Suppressor macrophage (primary cell): Measurements from ENCODE around the gene NSDHL.
"Not testable (repeated sequence)": the region's sequence is repeated elsewhere in the genome, so short reads cannot be mapped to it uniquely, and the experiment has no call there.

Experiments
- DNase-seq, 4 experiments: peaks; one replicate each; pipeline ENCODE4 v3.0.0-alpha.2; 2020 to 2022

Gene NSDHL

GRCh38 chrX:152895724-152896420 is 65.0 kb downstream of the NSDHL start:
- DNase-seq, result no peak

- DNase-seq, result peak; percentile 8 to 52 (median 20)
Observed at GRCh38 chrX:152896450-152896849, 65.6 kb downstream of the NSDHL start.

- DNase-seq, result no peak
Observed at GRCh38 chrX:152897222-152898131, 66.6 kb downstream of the NSDHL start, which contains the start of gene ZNF185. Gene ZNF185, plus strand, starts transcription at chrX:152898067. Its CDS starts 16,423 bp downstream, at chrX:152914490.

GRCh38 chrX:152898442-152898841 is 67.6 kb downstream of the NSDHL start:
- no peak for DNase-seq

GRCh38 chrX:152899111-152899873 is 68.4 kb downstream of the NSDHL start:
- no peak for DNase-seq

GRCh38 chrX:152899874-152900719 is 69.2 kb downstream of the NSDHL start:
- no peak for DNase-seq

GRCh38 chrX:152900937-152901445 is 70.1 kb downstream of the NSDHL start:
- DNase-seq, result no peak

GRCh38 chrX:152901816-152902501 is 71.1 kb downstream of the NSDHL start:
- DNase-seq, result no peak

GRCh38 chrX:152902502-152902820 is 71.6 kb downstream of the NSDHL start:
- no peak for DNase-seq

- DNase-seq, result no peak
Observed at GRCh38 chrX:152903589-152903988, 72.7 kb downstream of the NSDHL start.

- peak; percentile 57 to 75 (median 62) for DNase-seq
Observed at GRCh38 chrX:152904151-152905080, 73.6 kb downstream of the NSDHL start.

GRCh38 chrX:152905081-152905420 is 74.2 kb downstream of the NSDHL start:
- DNase-seq, result no peak

GRCh38 chrX:152907084-152907651 is 76.3 kb downstream of the NSDHL start:
- peak in 3 of 4 experiments; percentile 27 to 65 (median 41) for DNase-seq

- DNase-seq, result no peak
Observed at GRCh38 chrX:152908486-152908885, 77.6 kb downstream of the NSDHL start.

GRCh38 chrX:152910018-152910417 is 79.2 kb downstream of the NSDHL start:
- DNase-seq, result not testable (repeated sequence)

GRCh38 chrX:152912106-152912505 is 81.2 kb downstream of the NSDHL start:
- peak in 1 of 4 experiments; percentile 14 for DNase-seq

GRCh38 chrX:152912641-152913040 is 81.8 kb downstream of the NSDHL start:
- DNase-seq, result no peak

GRCh38 chrX:152913346-152913745 is 82.5 kb downstream of the NSDHL start:
- peak; percentile 54 to 77 (median 68) for DNase-seq

- no peak for DNase-seq
Observed at GRCh38 chrX:152913910-152914309, 83.0 kb downstream of the NSDHL start.
